CD14-positive monocyte (primary cell): ENCODE data around the gene TMEM212. TPM values are rescaled to one million over a fixed set of nuclear protein-coding genes. Genes with fewer than 3 reads are reported as not detected.
"Not testable (repeated sequence)": the region's sequence is repeated elsewhere in the genome, so short reads cannot be mapped to it uniquely, and the experiment has no call there.

ENCODE experiments used
- DNase-seq, 3 donors: peaks; one replicate each; pipeline ENCODE4 v3.0.0-alpha.2; 2011 to 2022
- H2AFZ ChIP-seq: 2 replicates; pipeline ENCODE4 v1.6.0; 2012; ENCODE audit warnings: mild to moderate bottlenecking, low read depth, low read length, inconsistent platforms; ENCODE audit not compliant: insufficient read depth, poor library complexity, severe bottlenecking
- H3K27ac ChIP-seq, 2 donors: 1 replicate in 1 of 2; 2 replicates in 1 of 2; pipeline ENCODE4 v1.5.1; 2012 to 2013; ENCODE audit warnings: low read length in 2 of 2, control low read depth in 1 of 2, inconsistent platforms in 1 of 2, low read depth in 1 of 2, mild to moderate bottlenecking in 1 of 2
- H3K27me3 ChIP-seq, 2 donors: one replicate each; pipeline versions ENCODE4 v1.6.0 to v1.6.1; 2011 to 2013; ENCODE audit warnings: low read length in 2 of 2; ENCODE audit not compliant: control insufficient read depth in 2 of 2, insufficient read depth in 2 of 2
- H3K36me3 ChIP-seq, 2 donors: replicated peaks in 1 of 2; 1 replicate in 1 of 2; 2 replicates in 1 of 2; pipeline versions ENCODE4 v1.5.1 to v1.6.1; 2012 to 2013; ENCODE audit warnings: low read length in 2 of 2, control low read depth in 1 of 2, inconsistent platforms in 1 of 2, mild to moderate bottlenecking in 1 of 2; ENCODE audit not compliant: insufficient read depth in 2 of 2, control insufficient read depth in 1 of 2
- H3K4me1 ChIP-seq, 2 donors: 1 replicate in 1 of 2; 2 replicates in 1 of 2; pipeline versions ENCODE4 v1.5.1 to v1.6.1; 2012 to 2013; ENCODE audit warnings: low read length in 2 of 2, control low read depth in 1 of 2, inconsistent platforms in 1 of 2, mild to moderate bottlenecking in 1 of 2, moderate library complexity in 1 of 2; ENCODE audit not compliant: insufficient read depth in 2 of 2, control insufficient read depth in 1 of 2
- H3K4me2 ChIP-seq: replicated peaks from 2 replicates; pipeline ENCODE3; 2012; ENCODE audit warnings: low read length, moderate library complexity, mild to moderate bottlenecking; ENCODE audit not compliant: poor library complexity, severe bottlenecking; ENCODE audit errors: extremely low read depth
- H3K4me3 ChIP-seq, 3 experiments: fragments of 200-600 bp in 1 of 3; sonication (generic) in 1 of 3; replicated peaks in 1 of 3; 1 replicate in 2 of 3; 2 replicates in 1 of 3; pipeline ENCODE4 v1.5.1; 2011 to 2013; ENCODE audit warnings: low read length in 3 of 3, mild to moderate bottlenecking in 3 of 3, control low read depth in 2 of 3, low read depth in 2 of 3, inconsistent platforms in 1 of 3, moderate library complexity in 1 of 3
- H3K79me2 ChIP-seq: 2 replicates; pipeline ENCODE4 v1.6.0; 2012; ENCODE audit warnings: mild to moderate bottlenecking, control low read depth, inconsistent platforms, low read length, moderate library complexity; ENCODE audit not compliant: insufficient read depth
- H3K9ac ChIP-seq: 2 replicates; pipeline ENCODE4 v1.6.0; 2017; ENCODE audit warnings: low read length, mild to moderate bottlenecking; ENCODE audit not compliant: insufficient read depth, poor library complexity, severe bottlenecking
- H3K9me3 ChIP-seq, 2 donors: replicated peaks in 1 of 2; 1 replicate in 1 of 2; 2 replicates in 1 of 2; pipeline versions ENCODE4 v1.5.1 to v1.6.1; 2012 to 2013; ENCODE audit warnings: low read length in 2 of 2, control low read depth in 1 of 2; ENCODE audit not compliant: control insufficient read depth in 1 of 2, insufficient read depth in 1 of 2
- H4K20me1 ChIP-seq: 2 replicates; pipeline ENCODE4 v1.6.0; 2012; ENCODE audit warnings: mild to moderate bottlenecking, low read length, control low read depth, moderate library complexity; ENCODE audit not compliant: insufficient read depth
- H3K27ac Mint-ChIP-seq, 7 donors: one replicate each; pipeline ENCODE4 v1.8.0; 2020; ENCODE audit warnings: mild to moderate bottlenecking in 7 of 7, mixed read lengths in 7 of 7, moderate library complexity in 6 of 7, inconsistent platforms in 2 of 7
- H3K27me3 Mint-ChIP-seq, 3 donors: one replicate each; pipeline ENCODE4 v1.8.0; 2021 to 2022; ENCODE audit warnings: low read depth in 3 of 3, mild to moderate bottlenecking in 3 of 3, mixed read lengths in 3 of 3, moderate library complexity in 3 of 3, inconsistent platforms in 1 of 3
- H3K36me3 Mint-ChIP-seq, 2 donors: one replicate each; pipeline ENCODE4 v1.8.0; 2020; ENCODE audit warnings: mixed read lengths in 2 of 2, inconsistent platforms in 1 of 2, mild to moderate bottlenecking in 1 of 2
- H3K4me1 Mint-ChIP-seq: one replicate; pipeline ENCODE4 v1.8.0; 2020; ENCODE audit warnings: mild to moderate bottlenecking, mixed read lengths
- H3K4me3 Mint-ChIP-seq, 2 donors: one replicate each; pipeline ENCODE4 v1.8.0; 2020; ENCODE audit warnings: mild to moderate bottlenecking in 2 of 2, mixed read lengths in 2 of 2, moderate library complexity in 1 of 2
- H3K9me3 Mint-ChIP-seq, 7 donors: one replicate each; pipeline ENCODE4 v1.8.0; 2020 to 2022; ENCODE audit warnings: mixed read lengths in 7 of 7, mild to moderate bottlenecking in 6 of 7, moderate library complexity in 6 of 7, inconsistent platforms in 2 of 7
- WGBS: methylation state at CpG from one replicate; pipeline ENCODE4 v1.1.5; 2013; ENCODE audit warnings: missing lambda C conversion rate; ENCODE audit not compliant: insufficient coverage; 5-methylcytosine and 5-hydroxymethylcytosine counted together
- intact Hi-C, 2 donors: fragments of 100-400 bp; cut with micrococcal nuclease; formaldehyde crosslinking; loops; one replicate each; pipeline versions ENCODE4 v1.15.0 to v1.15.1; 2023
- polyA plus RNA-seq, 3 donors: library from polyadenylated mRNA; depleted of rRNA in 1 of 3; unstranded in 2 of 3; stranded (reverse) in 1 of 3; fragments of 300-500 nt in 2 of 3; fragments of >200 nt in 1 of 3; fragmentation: Illumina TruSeq in 2 of 3; gene quantifications; 1 replicate in 2 of 3; 2 replicates in 1 of 3; pipeline ENCODE4 v1.2.3, GENCODE V29; 2012 to 2021
- TF ChIP-seq, protein P1 (sequence below): fragments of 200-600 bp; IDR thresholded peaks from one replicate; pipeline ENCODE4 v1.8.0; 2022; ENCODE audit warnings: antibody characterized with exemption, mild to moderate bottlenecking

Gene TMEM212
- polyA plus RNA-seq, 3 donors = not detected

- Histone ChIP-seq H3K4me2 (peak overlapping the region; percentile 19), H2AFZ (no peak overlapping the region), H3K27ac (peak overlapping the region; percentile 56 to 91), H3K9me3 (no peaks in the 10 kb centered on the region), H3K4me1 (peaks cover 38 to 40% of the 10 kb centered on the region in 2 donors), H3K27me3 (no peaks in the 10 kb centered on the region), H4K20me1 (no peaks in the 10 kb centered on the region), H3K36me3 (no peaks in the 10 kb centered on the region), H3K9ac (peak overlapping the region; percentile 30), H3K79me2 (peaks cover 20% of the 10 kb centered on the region), H3K4me3 (no peak overlapping the region)
- no peaks in the 10 kb centered on the region for H3K9me3 Mint-ChIP-seq
- peak; percentile 92 to 97 (median 95) for DNase-seq
- H3K27me3 Mint-ChIP-seq = no peaks in the 10 kb centered on the region
- H3K36me3 Mint-ChIP-seq = no peaks in the 10 kb centered on the region
- TF ChIP-seq, protein P1, sequence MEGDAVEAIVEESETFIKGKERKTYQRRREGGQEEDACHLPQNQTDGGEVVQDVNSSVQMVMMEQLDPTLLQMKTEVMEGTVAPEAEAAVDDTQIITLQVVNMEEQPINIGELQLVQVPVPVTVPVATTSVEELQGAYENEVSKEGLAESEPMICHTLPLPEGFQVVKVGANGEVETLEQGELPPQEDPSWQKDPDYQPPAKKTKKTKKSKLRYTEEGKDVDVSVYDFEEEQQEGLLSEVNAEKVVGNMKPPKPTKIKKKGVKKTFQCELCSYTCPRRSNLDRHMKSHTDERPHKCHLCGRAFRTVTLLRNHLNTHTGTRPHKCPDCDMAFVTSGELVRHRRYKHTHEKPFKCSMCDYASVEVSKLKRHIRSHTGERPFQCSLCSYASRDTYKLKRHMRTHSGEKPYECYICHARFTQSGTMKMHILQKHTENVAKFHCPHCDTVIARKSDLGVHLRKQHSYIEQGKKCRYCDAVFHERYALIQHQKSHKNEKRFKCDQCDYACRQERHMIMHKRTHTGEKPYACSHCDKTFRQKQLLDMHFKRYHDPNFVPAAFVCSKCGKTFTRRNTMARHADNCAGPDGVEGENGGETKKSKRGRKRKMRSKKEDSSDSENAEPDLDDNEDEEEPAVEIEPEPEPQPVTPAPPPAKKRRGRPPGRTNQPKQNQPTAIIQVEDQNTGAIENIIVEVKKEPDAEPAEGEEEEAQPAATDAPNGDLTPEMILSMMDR = no peak
- peak overlapping the region; percentile 97 to 100 (median 99) for H3K27ac Mint-ChIP-seq
- intact Hi-C loops = loop anchor here (5.0 kb wide), 1 partner anchor 37 kb away; no protein-coding TSS in a partner anchor
- peak overlapping the region in 1 of 2 donors; percentile 39 for H3K4me3 Mint-ChIP-seq
- H3K4me1 Mint-ChIP-seq = peaks cover 43% of the 10 kb centered on the region
- 0% methylated on average over 1 of the region's 4 CpGs for WGBS
Observed at GRCh38 chr3:171813897-171814460, 29.2 kb upstream of the TMEM212 start.

DNA sequence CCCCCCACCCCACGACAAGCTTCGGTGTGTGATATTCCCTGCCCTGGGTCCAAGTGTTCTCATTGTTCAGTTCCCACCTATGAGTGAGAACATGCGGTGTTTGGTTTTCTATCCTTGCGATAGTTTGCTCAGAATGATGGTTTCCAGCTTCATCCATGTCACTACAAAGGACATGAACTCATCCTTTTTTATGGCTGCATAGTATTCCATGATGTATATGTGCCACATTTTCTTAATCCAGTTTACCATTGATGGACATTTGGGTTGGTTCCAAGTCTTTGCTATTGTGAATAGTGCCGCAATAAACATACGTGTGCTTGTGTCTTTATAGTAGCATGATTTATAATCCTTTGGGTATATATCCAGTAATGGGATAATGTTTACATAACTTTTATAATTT, 28.5 kb upstream of the TMEM212 start:
- not testable (repeated sequence) for H3K36me3 ChIP-seq, H3K9ac ChIP-seq, H3K4me3 ChIP-seq, H3K36me3 Mint-ChIP-seq, H3K27me3 ChIP-seq, DNase-seq, H3K27me3 Mint-ChIP-seq, H3K4me2 ChIP-seq, H3K9me3 ChIP-seq, H4K20me1 ChIP-seq, H3K4me3 Mint-ChIP-seq, H2AFZ ChIP-seq, H3K9me3 Mint-ChIP-seq
- H3K79me2 ChIP-seq = peaks cover 13% of the 10 kb centered on the region
- intact Hi-C loops = loop anchor here (5.0 kb wide), 1 partner anchor 37 kb away; no protein-coding TSS in a partner anchor
- H3K27ac ChIP-seq = peak overlapping the region; percentile 28 to 91
- peaks cover 36% of the 10 kb centered on the region for H3K4me1 Mint-ChIP-seq
- WGBS = no CpG with 5 or more reads among the region's 6 CpGs
- H3K4me1 ChIP-seq = peaks cover 32 to 35% of the 10 kb centered on the region in 2 donors
- H3K27ac Mint-ChIP-seq = peak overlapping the region; percentile 97 to 100 (median 99)
